Ovary (tissue), 9 donors: ENCODE results near the gene CTNNA1. TPM values are rescaled to one million over a fixed set of nuclear protein-coding genes. Genes with fewer than 3 reads are reported as not detected.

Source experiments
- DNase-seq, 5 donors: peaks; one replicate each; pipeline ENCODE4 v3.0.0-alpha.2; 2019 to 2020
- H3K27ac ChIP-seq, 2 donors: fragments of 200-600 bp; one replicate each; pipeline versions ENCODE4 v1.5.1 to v1.8.0; 2019 to 2022
- H3K27me3 ChIP-seq: fragments of 200-600 bp; one replicate; pipeline ENCODE4 v1.8.0; 2022
- H3K36me3 ChIP-seq: fragments of 200-600 bp; sonication (generic); one replicate; pipeline ENCODE4 v1.5.1; 2019
- H3K4me1 ChIP-seq: one replicate; pipeline ENCODE4 v1.8.1; 2013; ENCODE audit warnings: mild to moderate bottlenecking, moderate library complexity; ENCODE audit not compliant: insufficient read depth
- H3K4me3 ChIP-seq: fragments of 200-600 bp; sonication (generic); one replicate; pipeline ENCODE4 v1.5.1; 2017
- H3K9me3 ChIP-seq, 2 donors: fragments of 200-600 bp in 1 of 2; sonication (generic) in 1 of 2; one replicate each; pipeline versions ENCODE4 v1.5.1 to v1.8.1; 2013 to 2019; ENCODE audit warnings: mild to moderate bottlenecking in 1 of 2, moderate library complexity in 1 of 2
- CTCF ChIP-seq, 3 donors: fragments of 450-650 bp in 2 of 3; fragments of 200-600 bp in 1 of 3; IDR thresholded peaks; one replicate each; pipeline versions ENCODE4 v1.5.1 to v1.8.0; 2016 to 2022; ENCODE audit warnings: antibody characterized with exemption in 3 of 3, mild to moderate bottlenecking in 1 of 3
- EP300 ChIP-seq: sonication (generic); formaldehyde crosslinking; IDR thresholded peaks from one replicate; pipeline ENCODE4 v1.6.1; 2017; ENCODE audit warnings: antibody characterized with exemption
- POLR2A ChIP-seq: fragments of 450-650 bp; IDR thresholded peaks from one replicate; pipeline ENCODE4 v1.6.1; 2017; ENCODE audit warnings: antibody characterized with exemption, mild to moderate bottlenecking, moderate library complexity
- WGBS, 3 donors: extraction: QIAGEN DNeasy Blood & Tissue Kit in 1 of 3; methylation state at CpG; one replicate each; pipeline versions ENCODE4 v1.1.5 to v1.1.7; 2013 to 2017; 5-methylcytosine and 5-hydroxymethylcytosine counted together
- intact Hi-C, 4 donors: fragments of 100-400 bp; cut with DNase I; formaldehyde crosslinking; loops; one replicate each; pipeline versions ENCODE4 v1.11.0 to v1.15.1; 2022 to 2023
- polyA plus RNA-seq, 2 donors: library from polyadenylated mRNA; stranded (reverse); fragments of 200-250 nt in 1 of 2; fragments of 350-450 nt in 1 of 2; fragmentation: Illumina TruSeq in 1 of 2; extraction: RNeasy Lipid Tissue Mini Kit (QIAGEN cat#74804) in 1 of 2; gene quantifications; one replicate each; pipeline ENCODE4 v1.2.3, GENCODE V29; 2013 to 2014
- total RNA-seq, 7 donors: library from RNA; depleted of rRNA in 2 of 7; stranded (reverse); fragments of >200 nt in 2 of 7; fragmentation: NEBNext Ultra II Directional in 3 of 7; extraction: Animal tissue kit (Norgen Biotek cat#: 25700) in 3 of 7; gene quantifications; one replicate each; pipeline versions ENCODE4 v1.1.0 to v1.2.4, GENCODE V29; 2016 to 2023
- donor health status: DM: no; HTN: no; CAD: no; lungs with moderate emphysema.
- donor health status: DM: no; HTN: no; CAD: no.
- donor health status: Bipolar disorder and iron deficiency.
- donor health status: DM: yes; HTN: yes; CAD: no.
- donor health status: DM: no; HTN: no; CAD: no.
- donor health status: DM: yes; HTN: yes; CAD: no.

The CTNNA1 gene
- total and polyA plus RNA-seq, 9 donors = 125 to 306 (median 230) TPM

GRCh38 chr5:138963763-138964371 lies 210.6 kb downstream of the CTNNA1 start:
- Histone ChIP-seq H3K4me3 (no peak overlapping the region), H3K27ac (no peak overlapping the region), H3K9me3 (no peaks in the 10 kb centered on the region), H3K27me3 (no peaks in the 10 kb centered on the region), H3K36me3 (no peaks in the 10 kb centered on the region), H3K4me1 (peaks cover 14% of the 10 kb centered on the region)
- intact Hi-C loops = no loop called here
- no peak for DNase-seq
- TF ChIP-seq EP300 = no peak
- TF ChIP-seq POLR2A = no peak
- no peak for TF ChIP-seq CTCF (IDR thresholded peaks at IDR 0.05)
- WGBS, 3 donors = 67 to 81% (median 74%) methylated on average over 13 of the region's 13 CpGs

DNA sequence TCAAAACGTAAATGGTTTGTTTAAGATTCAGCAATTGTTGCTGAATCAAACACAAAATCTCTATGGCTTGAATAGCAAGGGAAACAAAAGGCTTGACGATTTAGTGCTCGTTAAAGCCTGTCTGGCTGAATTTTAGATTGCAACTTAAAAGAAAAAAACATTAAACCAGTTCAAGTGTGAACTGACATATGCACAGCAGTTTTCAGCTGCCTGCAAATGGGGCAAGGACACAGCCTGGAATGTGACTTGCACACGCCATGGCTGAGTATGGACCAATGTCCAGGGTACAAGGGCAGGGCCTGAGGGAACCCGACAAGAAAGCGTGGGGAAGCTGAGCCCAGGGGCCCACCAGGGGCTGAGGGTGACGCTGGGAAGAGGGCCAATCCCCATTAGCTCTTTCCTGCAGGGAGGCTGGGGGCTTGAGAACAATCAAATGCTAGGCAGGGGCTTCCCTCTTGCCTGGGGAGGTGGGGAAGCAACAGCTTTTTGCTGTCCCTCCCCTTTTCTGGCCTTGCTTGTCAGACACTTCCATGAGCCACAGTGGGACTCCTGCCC lies 211.5 kb downstream of the CTNNA1 start:
- 48 to 65% (median 61%) methylated on average over 7 of the region's 7 CpGs for WGBS, 3 donors
- intact Hi-C loops = no loop called here

GRCh38 chr5:138965626-138966025 lies 212.4 kb downstream of the CTNNA1 start:
- Histone ChIP-seq H3K27me3 (no peaks in the 10 kb centered on the region), H3K4me1 (peaks cover 14% of the 10 kb centered on the region), H3K9me3 (no peaks in the 10 kb centered on the region), H3K36me3 (no peaks in the 10 kb centered on the region), H3K27ac (no peak overlapping the region), H3K4me3 (no peak overlapping the region)
- TF ChIP-seq EP300 (no peak), CTCF (IDR thresholded peaks at IDR 0.05) (no peak), POLR2A (no peak)
- WGBS, 3 donors = 95 to 98% (median 96%) methylated on average over 2 of the region's 2 CpGs
- DNase-seq = no peak
- intact Hi-C loops = no loop called here

More for the DNA sequence above, 211.5 kb downstream of the CTNNA1 start:
- no peaks in the 10 kb centered on the region for H3K9me3 ChIP-seq
- H3K4me1 ChIP-seq = peaks cover 14% of the 10 kb centered on the region
- no peak overlapping the region for H3K27ac ChIP-seq
- TF ChIP-seq POLR2A = no peak
- no peak for TF ChIP-seq CTCF (IDR thresholded peaks at IDR 0.05)
- no peak for TF ChIP-seq EP300
- H3K36me3 ChIP-seq = no peaks in the 10 kb centered on the region
- peak in 1 of 5 donors; percentile 29 for DNase-seq
- no peaks in the 10 kb centered on the region for H3K27me3 ChIP-seq
- H3K4me3 ChIP-seq = no peak overlapping the region

GRCh38 chr5:138966236-138966985 lies 213.2 kb downstream of the CTNNA1 start:
- Histone ChIP-seq H3K9me3 (no peaks in the 10 kb centered on the region), H3K36me3 (no peaks in the 10 kb centered on the region), H3K4me3 (no peak overlapping the region), H3K4me1 (peaks cover 14% of the 10 kb centered on the region), H3K27ac (no peak overlapping the region), H3K27me3 (no peaks in the 10 kb centered on the region)
- TF ChIP-seq POLR2A (no peak), EP300 (no peak), CTCF (IDR thresholded peaks at IDR 0.05) (no peak)
- DNase-seq = peak in 1 of 5 donors; percentile 12
- WGBS, 3 donors = 96 to 97% (median 97%) methylated on average over 10 of the region's 10 CpGs
- intact Hi-C loops = no loop called here
